HCT116 (cell line): ENCODE results near the gene RNF10. TPM values are rescaled to one million over a fixed set of nuclear protein-coding genes. Genes with fewer than 3 reads are reported as not detected.

ENCODE experiments used
- ATAC-seq: fragments of 200-7000 bp; cut with Tn5 transposase; 2 replicates; pipeline ENCODE4 v1.9.1; 2020; ENCODE audit warnings: mild to moderate bottlenecking, moderate library complexity
- BruUV-seq: library from RNA; stranded (reverse); fragments of 400-500 nt; replicated peaks from 2 replicates; lab custom pipeline; 2021; lab: Mats Ljungman, UMichigan
- CTCF ChIA-PET: fragments of 300-600 bp; sonication (Branson Sonifier 250); formaldehyde crosslinking; loops from one replicate; lab custom pipeline; 2021; ENCODE audit warnings: antibody characterized with exemption; lab: Charles Lee
- POLR2A ChIA-PET: fragments of 300-600, 350-600 bp; sonication (Branson Sonifier 250); formaldehyde crosslinking; loops from one replicate; lab custom pipeline; 2021; ENCODE audit warnings: antibody characterized with exemption; lab: Charles Lee
- RAD21 ChIA-PET, 2 experiments: fragments of 300-600 bp; sonication (Branson Sonifier 250); formaldehyde crosslinking; loops; one replicate each; lab custom pipeline; 2023; ENCODE audit warnings: low total read pairs in 2 of 2; ENCODE audit not compliant: uncharacterized antibody in 2 of 2, unreplicated experiment in 2 of 2, low non-redundant PET in 1 of 2; lab: Charles Lee
- DNase-seq: peaks from one replicate; pipeline ENCODE4 v3.0.0-alpha.2; 2010; ENCODE audit warnings: low read depth, low spot score
- H2AFZ ChIP-seq: fragments of 200-600 bp; shearing (Covaris generic), sonication (generic); 2 replicates; pipeline ENCODE4 v1.6.1; 2017; ENCODE audit warnings: low read depth, mixed run types, mixed read lengths, antibody characterized with exemption, low read length; ENCODE audit not compliant: poor library complexity, severe bottlenecking
- H3K27ac ChIP-seq: 2 replicates; pipeline ENCODE4 v1.5.1; 2012; ENCODE audit warnings: low read depth, low read length
- H3K27me3 ChIP-seq: fragments of 200-600 bp; sonication (generic); 2 replicates; pipeline ENCODE4 v1.6.1; 2016; ENCODE audit warnings: mixed run types, low read length, mixed read lengths; ENCODE audit not compliant: insufficient read depth
- H3K36me3 ChIP-seq, 2 experiments: fragments of 200-500 bp in 1 of 2; fragments of 200-600 bp in 1 of 2; sonication (Bioruptor generic) in 1 of 2; sonication (generic) in 1 of 2; 2 replicates each; pipeline versions ENCODE4 v1.5.1 to v1.6.1; 2014 to 2016; ENCODE audit warnings: low read length in 2 of 2, inconsistent platforms in 1 of 2, mixed read lengths in 1 of 2, mixed run types in 1 of 2; ENCODE audit not compliant: insufficient read depth in 2 of 2, control insufficient read depth in 1 of 2
- H3K4me1 ChIP-seq, 2 experiments: fragments of 200-600 bp in 1 of 2; sonication (generic) in 1 of 2; 2 replicates each; pipeline versions ENCODE4 v1.5.1 to v1.6.1; 2012 to 2017; ENCODE audit warnings: low read length in 2 of 2, inconsistent platforms in 1 of 2, mild to moderate bottlenecking in 1 of 2, mixed read lengths in 1 of 2, mixed run types in 1 of 2, moderate library complexity in 1 of 2; ENCODE audit not compliant: insufficient read depth in 2 of 2, control insufficient read depth in 1 of 2
- H3K4me2 ChIP-seq: fragments of 200-600 bp; sonication (generic); 2 replicates; pipeline ENCODE4 v1.6.1; 2017; ENCODE audit warnings: mixed run types, low read length, mixed read lengths
- H3K4me3 ChIP-seq, 2 experiments: fragments of 200-600 bp in 1 of 2; sonication (generic) in 1 of 2; replicated peaks in 1 of 2; 2 replicates each; pipeline ENCODE4 v1.5.1; 2011 to 2016; ENCODE audit warnings: low read length in 2 of 2, control low read depth in 1 of 2, low read depth in 1 of 2, mild to moderate bottlenecking in 1 of 2, mixed read lengths in 1 of 2, mixed run types in 1 of 2
- H3K79me2 ChIP-seq: fragments of 200-600 bp; sonication (generic); 2 replicates; pipeline ENCODE4 v1.6.1; 2017; ENCODE audit warnings: mild to moderate bottlenecking, mixed run types, low read length, moderate library complexity, mixed read lengths; ENCODE audit not compliant: insufficient read depth
- H3K9ac ChIP-seq: fragments of 200-600 bp; sonication (generic); 2 replicates; pipeline ENCODE4 v1.6.1; 2016; ENCODE audit warnings: low read length, mixed read lengths
- H3K9me2 ChIP-seq: fragments of 200-600 bp; sonication (generic), shearing (Covaris generic); 2 replicates; pipeline ENCODE4 v1.6.1; 2017; ENCODE audit warnings: mixed run types, mild to moderate bottlenecking, moderate library complexity; ENCODE audit not compliant: insufficient read depth
- H3K9me3 ChIP-seq, 2 experiments: fragments of 200-500 bp in 1 of 2; fragments of 200-600 bp in 1 of 2; sonication (Bioruptor generic) in 1 of 2; sonication (generic) in 1 of 2; 2 replicates each; pipeline ENCODE4 v1.6.1; 2014 to 2017; ENCODE audit warnings: low read length in 2 of 2, mixed read lengths in 2 of 2, inconsistent platforms in 1 of 2, low read depth in 1 of 2, mild to moderate bottlenecking in 1 of 2, mixed run types in 1 of 2, moderate library complexity in 1 of 2; ENCODE audit not compliant: control insufficient read depth in 1 of 2, insufficient read depth in 1 of 2
- H4K20me1 ChIP-seq: fragments of 200-600 bp; sonication (generic), shearing (Covaris generic); 2 replicates; pipeline ENCODE4 v1.6.1; 2017; ENCODE audit warnings: mixed run types, mild to moderate bottlenecking, moderate library complexity; ENCODE audit not compliant: insufficient read depth
- CEBPB ChIP-seq: IDR thresholded peaks from 2 replicates; pipeline ENCODE4 v1.6.1; 2012; ENCODE audit warnings: low read depth
- EGR1 ChIP-seq: IDR thresholded peaks from 2 replicates; pipeline ENCODE4 v1.6.1; 2012; ENCODE audit warnings: low read depth
- ELF1 ChIP-seq: IDR thresholded peaks from 2 replicates; pipeline ENCODE4 v1.6.1; 2012; ENCODE audit warnings: low read depth, borderline replicate concordance
- EZH2phosphoT487 ChIP-seq: fragments of 200-600 bp; IDR thresholded peaks from 2 replicates; pipeline ENCODE4 v1.6.1; 2018; ENCODE audit warnings: antibody characterized with exemption, borderline replicate concordance
- POLR2A ChIP-seq: IDR thresholded peaks from 2 replicates; pipeline ENCODE4 v1.7.0; 2011; ENCODE audit warnings: borderline replicate concordance; ENCODE audit not compliant: insufficient read depth, insufficient read length; ENCODE audit errors: extremely low read depth
- POLR2AphosphoS5 ChIP-seq: IDR thresholded peaks from 2 replicates; pipeline ENCODE4 v1.6.1; 2011; ENCODE audit warnings: mild to moderate bottlenecking, low read depth, low read length, moderate library complexity
- RAD21 ChIP-seq: IDR thresholded peaks from 2 replicates; pipeline ENCODE4 v1.6.1; 2012; ENCODE audit warnings: low read depth, mild to moderate bottlenecking
- REST ChIP-seq: IDR thresholded peaks from 2 replicates; pipeline ENCODE4 v1.6.1; 2012; ENCODE audit warnings: low read depth
- SIN3A ChIP-seq: IDR thresholded peaks from 2 replicates; pipeline ENCODE4 v1.6.1; 2012; ENCODE audit warnings: low read depth
- SRF ChIP-seq: IDR thresholded peaks from 2 replicates; pipeline ENCODE4 v1.6.1; 2012; ENCODE audit warnings: low read depth
- TCF7L2 ChIP-seq: IDR thresholded peaks from 2 replicates; pipeline ENCODE4 v1.7.0; 2011; ENCODE audit warnings: borderline replicate concordance, inconsistent platforms; ENCODE audit not compliant: insufficient read depth, insufficient read length; ENCODE audit errors: extremely low read depth
- YY1 ChIP-seq: IDR thresholded peaks from 2 replicates; pipeline ENCODE4 v1.6.1; 2011; ENCODE audit warnings: low read length, low read depth, moderate library complexity, mild to moderate bottlenecking; ENCODE audit not compliant: insufficient replicate concordance; ENCODE audit errors: extremely low read depth
- ZNF274 ChIP-seq: fragments of 200-500 bp; sonication (Bioruptor generic); IDR thresholded peaks from 2 replicates; pipeline ENCODE4 v1.6.1; 2014; ENCODE audit warnings: mild to moderate bottlenecking, low read depth, low read length, inconsistent platforms
- intact Hi-C: fragments of 100-400 bp; cut with micrococcal nuclease; formaldehyde crosslinking; loops from 2 replicates; pipeline ENCODE4 v1.10.0; 2022
- total RNA-seq: library from RNA; stranded (reverse); gene quantifications from one replicate; pipeline ENCODE4 v1.2.1, GENCODE V29; 2021; ENCODE audit not compliant: unreplicated experiment

RNF10 gene
- total RNA-seq, 1 experiment from 2014 or later: 141 TPM

DNA sequence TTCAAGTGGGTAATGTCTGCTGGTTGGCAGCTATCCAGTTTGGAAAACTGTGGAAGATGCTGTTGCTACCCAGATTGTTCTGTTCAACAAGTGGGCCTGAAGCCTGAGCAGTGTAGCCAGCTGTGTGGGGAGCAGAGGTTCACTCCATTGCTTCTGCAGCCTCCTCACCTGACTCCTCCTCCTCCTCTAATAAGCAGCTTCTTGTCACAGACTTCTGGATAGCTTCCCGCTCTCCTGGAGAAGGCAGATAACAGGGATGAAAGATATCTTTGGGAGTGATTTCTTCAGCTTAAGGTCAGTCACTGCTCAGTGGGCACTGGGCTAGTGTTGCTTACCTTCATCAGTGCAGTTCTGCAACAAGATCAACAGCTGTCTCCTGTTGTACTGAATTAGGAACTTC is 45.0 kb downstream of the RNF10 start:
- no peak for TF ChIP-seq SIN3A
- no peak for TF ChIP-seq ZNF274
- TF ChIP-seq POLR2AphosphoS5: no peak
- no peak for TF ChIP-seq EZH2phosphoT487
- no peak for TF ChIP-seq CEBPB
- TF ChIP-seq RAD21: no peak
- no peak for TF ChIP-seq POLR2A
- TF ChIP-seq ELF1: no peak
- TF ChIP-seq REST: no peak
- TF ChIP-seq EGR1: no peak
- no peak for TF ChIP-seq SRF
- TF ChIP-seq TCF7L2: no peak
- no peak for TF ChIP-seq YY1
- ATAC-seq: no peak
- BruUV-seq: no TSS peak

More for the DNA sequence above, 45.0 kb downstream of the RNF10 start:
- Histone ChIP-seq H3K27me3 (no peaks in the 10 kb centered on the region), H3K79me2 (peaks cover 13% of the 10 kb centered on the region), H3K4me2 (no peak overlapping the region), H3K4me1 (peaks cover 6 to 26% of the 10 kb centered on the region in 2 experiments), H3K36me3 (peaks cover 18 to 44% of the 10 kb centered on the region in 2 experiments; a peak in 3 of 4 replicates), H4K20me1 (no peaks in the 10 kb centered on the region), H3K27ac (no peak overlapping the region), H2AFZ (no peak overlapping the region), H3K9me3 (no peaks in the 10 kb centered on the region), H3K9me2 (no peaks in the 10 kb centered on the region), H3K4me3 (no peak overlapping the region), H3K9ac (no peak overlapping the region)
- RAD21 ChIA-PET: no interaction called here
- CTCF ChIA-PET: no interaction called here
- DNase-seq: no peak
- POLR2A ChIA-PET: no interaction called here
- intact Hi-C loops: no loop called here
